ENCODE results near the gene POU6F2. TPM values are rescaled to one million over a fixed set of nuclear protein-coding genes. Genes with fewer than 3 reads are reported as not detected.
A peak's percentile ranks its signal among the peaks of the same experiment; 100 is the strongest.

POU6F2 gene
- polyA plus RNA-seq, 4 donors = 0.16 TPM; not detected in 3

DNA sequence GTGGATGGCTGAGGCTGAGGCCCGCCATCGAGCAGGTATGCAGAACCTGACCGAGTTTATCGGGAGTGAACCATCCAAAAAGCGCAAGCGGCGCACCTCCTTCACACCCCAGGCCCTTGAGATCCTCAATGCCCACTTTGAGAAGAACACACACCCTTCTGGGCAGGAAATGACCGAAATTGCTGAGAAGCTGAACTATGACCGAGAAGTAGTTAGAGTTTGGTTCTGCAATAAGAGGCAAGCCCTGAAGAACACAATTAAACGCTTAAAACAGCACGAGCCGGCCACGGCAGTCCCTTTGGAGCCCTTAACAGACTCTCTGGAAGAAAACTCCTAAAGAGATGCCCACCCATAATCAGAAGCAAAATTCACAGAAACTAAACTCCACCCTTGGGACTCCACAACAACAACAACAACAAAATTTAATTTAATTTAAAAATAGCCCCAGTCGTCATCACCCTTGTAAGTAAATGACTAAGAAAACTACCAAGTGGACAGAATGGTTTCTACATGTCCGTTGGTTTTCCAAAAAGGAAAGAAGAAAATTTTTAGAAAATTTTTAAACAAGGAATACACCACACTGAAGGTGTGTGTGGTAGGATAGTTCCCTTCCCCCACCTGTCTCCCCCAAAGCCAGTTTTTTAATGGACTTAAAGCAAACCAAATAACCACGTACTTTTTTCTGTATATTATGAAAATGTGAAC is 486.8 kb downstream of the POU6F2 start:
- Histone ChIP-seq H3K4me3 (ENCODE audit: low read depth in 1 of 3, low read length in 3 of 3) (no peak overlapping the region), H3K4me1 (ENCODE audit: control insufficient read depth in 3 of 3, insufficient read depth in 2 of 3, low read depth in 1 of 3, low read length in 2 of 3) (no peaks in the 10 kb centered on the region), H3K27ac (ENCODE audit: low read depth in 1 of 3, low read length in 2 of 3) (no peak overlapping the region), H3K36me3 (ENCODE audit: control insufficient read depth in 3 of 3, insufficient read depth in 2 of 3, low read depth in 1 of 3, low read length in 3 of 3) (no peaks in the 10 kb centered on the region), H3K9me3 (ENCODE audit: control insufficient read depth in 2 of 2, insufficient read depth in 1 of 2, low read depth in 1 of 2, low read length in 1 of 2) (no peaks in the 10 kb centered on the region), H3K27me3 (ENCODE audit: control insufficient read depth in 3 of 3, insufficient read depth in 3 of 3, low read length in 3 of 3) (peaks cover 0 to 5% (median 0%) of the 10 kb centered on the region in 3 donors)
- no peak for DNase-seq
- WGBS, 3 donors = 66 to 78% (median 71%) methylated on average over 16 of the region's 16 CpGs
- no peak for FAIRE-seq

DNA sequence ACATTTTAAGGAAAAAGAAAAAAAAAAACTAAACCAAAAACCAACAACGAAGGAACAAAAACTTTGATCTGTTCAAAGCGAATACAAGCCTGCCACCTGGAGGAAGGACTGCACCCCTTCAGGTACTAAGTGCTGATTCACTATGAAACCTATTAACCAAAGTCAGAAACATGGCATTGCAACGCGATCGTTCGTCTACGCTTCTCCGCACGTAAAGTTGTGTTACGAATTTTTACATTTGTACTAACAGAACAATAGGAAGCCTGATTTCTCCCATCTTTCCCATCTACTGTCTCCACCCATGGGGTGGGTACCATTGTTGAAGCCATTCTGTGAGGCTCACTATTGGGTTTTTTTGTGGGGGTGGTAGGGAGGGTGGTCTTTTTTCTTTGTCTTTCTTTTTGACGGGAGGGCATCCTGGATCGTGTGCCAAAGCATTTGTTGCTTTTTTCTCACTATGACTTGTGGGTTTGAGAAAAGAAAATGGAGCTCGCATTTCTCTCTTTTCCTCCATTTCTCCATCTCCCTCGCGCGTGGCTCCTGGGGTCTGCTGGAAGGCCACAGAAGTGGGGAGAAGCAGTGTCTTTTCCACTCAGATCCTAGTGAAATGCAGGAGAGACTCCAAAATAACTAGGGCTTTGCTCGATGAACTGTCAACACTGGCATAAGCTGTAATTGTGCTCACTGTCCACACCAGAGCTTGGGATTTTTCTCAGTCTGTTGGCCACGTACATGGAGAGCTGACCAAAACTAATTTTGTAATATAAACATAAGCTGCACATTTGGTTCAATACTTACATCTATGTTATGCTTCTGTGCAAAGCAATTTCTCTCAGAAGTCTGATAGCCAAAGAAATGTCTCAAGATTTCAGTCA is 487.6 kb downstream of the POU6F2 start:
- H3K27me3 ChIP-seq (ENCODE audit: control insufficient read depth in 3 of 3, insufficient read depth in 3 of 3, low read length in 3 of 3) = no peaks in the 10 kb centered on the region
- 32 to 34% (median 32%) methylated on average over 18 of the region's 18 CpGs for WGBS, 3 donors
- H3K4me3 ChIP-seq (ENCODE audit: low read depth in 1 of 3, low read length in 3 of 3) = no peak overlapping the region
- no peaks in the 10 kb centered on the region for H3K9me3 ChIP-seq (ENCODE audit: control insufficient read depth in 2 of 2, insufficient read depth in 1 of 2, low read depth in 1 of 2, low read length in 1 of 2)
- H3K36me3 ChIP-seq (ENCODE audit: control insufficient read depth in 3 of 3, insufficient read depth in 2 of 3, low read depth in 1 of 3, low read length in 3 of 3) = no peaks in the 10 kb centered on the region
- peak; percentile 64 to 67 for DNase-seq
- no peaks in the 10 kb centered on the region for H3K4me1 ChIP-seq (ENCODE audit: control insufficient read depth in 3 of 3, insufficient read depth in 2 of 3, low read depth in 1 of 3, low read length in 2 of 3)
- no peak for FAIRE-seq
- no peak overlapping the region for H3K27ac ChIP-seq (ENCODE audit: low read depth in 1 of 3, low read length in 2 of 3)

DNA sequence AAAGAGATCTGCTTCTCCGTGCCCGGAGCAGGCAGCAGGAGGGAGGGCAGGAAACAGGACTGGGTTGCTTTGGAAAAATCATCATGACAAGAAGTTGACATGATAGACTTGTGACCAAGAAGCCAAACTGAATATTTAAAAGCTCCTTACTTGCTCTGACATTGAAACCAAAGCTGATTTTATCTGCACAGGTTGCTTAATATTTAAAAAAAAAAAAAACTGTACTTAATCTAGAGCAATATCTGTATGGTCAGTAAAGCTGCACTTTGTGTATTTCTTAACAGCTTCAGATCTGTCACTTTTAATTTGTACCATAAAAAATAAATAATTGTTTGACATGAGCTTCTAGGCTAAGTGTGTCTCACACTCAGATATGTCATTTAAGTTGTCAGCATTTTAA is 490.6 kb downstream of the POU6F2 start:
- FAIRE-seq (no peak), DNase-seq (no peak)
- no peaks in the 10 kb centered on the region for H3K9me3 ChIP-seq (ENCODE audit: control insufficient read depth in 2 of 2, insufficient read depth in 1 of 2, low read depth in 1 of 2, low read length in 1 of 2)
- H3K27me3 ChIP-seq (ENCODE audit: control insufficient read depth in 3 of 3, insufficient read depth in 3 of 3, low read length in 3 of 3) = no peaks in the 10 kb centered on the region
- no peaks in the 10 kb centered on the region for H3K36me3 ChIP-seq (ENCODE audit: control insufficient read depth in 3 of 3, insufficient read depth in 2 of 3, low read depth in 1 of 3, low read length in 3 of 3)
- H3K4me1 ChIP-seq (ENCODE audit: control insufficient read depth in 3 of 3, insufficient read depth in 2 of 3, low read depth in 1 of 3, low read length in 2 of 3) = no peaks in the 10 kb centered on the region
- no peak overlapping the region for H3K4me3 ChIP-seq (ENCODE audit: low read depth in 1 of 3, low read length in 3 of 3)
- 29 to 65% (median 55%) methylated on average over 2 of the region's 2 CpGs for WGBS, 3 donors
- H3K27ac ChIP-seq (ENCODE audit: low read depth in 1 of 3, low read length in 2 of 3) = no peak overlapping the region

DNA sequence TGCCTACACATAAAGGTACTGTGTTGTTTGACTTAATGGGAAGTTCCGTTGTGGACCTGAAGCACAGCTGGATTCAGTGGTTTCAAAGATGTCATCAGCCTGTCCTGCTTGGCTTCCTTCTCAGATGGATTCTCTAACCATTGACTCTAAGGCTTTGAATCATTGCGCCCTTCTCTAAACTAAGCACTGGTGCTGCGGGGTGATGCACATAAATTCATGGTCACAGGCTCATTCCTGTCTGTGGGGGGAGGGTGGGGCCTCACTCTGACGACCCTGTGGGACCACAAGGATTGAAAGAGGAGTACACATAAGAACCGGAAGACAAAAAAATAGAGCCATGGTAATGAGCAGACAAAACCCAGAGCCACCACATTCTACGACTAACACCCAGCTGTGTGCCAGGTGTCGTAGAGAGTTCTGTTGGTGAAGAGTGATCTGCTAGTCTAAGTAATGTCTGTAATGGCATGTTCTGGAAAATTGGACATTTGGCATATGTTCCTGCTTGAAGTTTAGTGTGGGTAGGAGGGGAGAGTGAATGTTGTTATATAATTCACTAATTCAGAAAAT is 491.2 kb downstream of the POU6F2 start:
- no peak overlapping the region for H3K4me3 ChIP-seq (ENCODE audit: low read depth in 1 of 3, low read length in 3 of 3)
- no peak for FAIRE-seq
- no peaks in the 10 kb centered on the region for H3K9me3 ChIP-seq (ENCODE audit: control insufficient read depth in 2 of 2, insufficient read depth in 1 of 2, low read depth in 1 of 2, low read length in 1 of 2)
- no peak for DNase-seq
- no peaks in the 10 kb centered on the region for H3K27me3 ChIP-seq (ENCODE audit: control insufficient read depth in 3 of 3, insufficient read depth in 3 of 3, low read length in 3 of 3)
- no peak overlapping the region for H3K27ac ChIP-seq (ENCODE audit: low read depth in 1 of 3, low read length in 2 of 3)
- no peaks in the 10 kb centered on the region for H3K4me1 ChIP-seq (ENCODE audit: control insufficient read depth in 3 of 3, insufficient read depth in 2 of 3, low read depth in 1 of 3, low read length in 2 of 3)
- H3K36me3 ChIP-seq (ENCODE audit: control insufficient read depth in 3 of 3, insufficient read depth in 2 of 3, low read depth in 1 of 3, low read length in 3 of 3) = no peaks in the 10 kb centered on the region
- WGBS, 3 donors = 58 to 84% (median 77%) methylated on average over 7 of the region's 7 CpGs

DNA sequence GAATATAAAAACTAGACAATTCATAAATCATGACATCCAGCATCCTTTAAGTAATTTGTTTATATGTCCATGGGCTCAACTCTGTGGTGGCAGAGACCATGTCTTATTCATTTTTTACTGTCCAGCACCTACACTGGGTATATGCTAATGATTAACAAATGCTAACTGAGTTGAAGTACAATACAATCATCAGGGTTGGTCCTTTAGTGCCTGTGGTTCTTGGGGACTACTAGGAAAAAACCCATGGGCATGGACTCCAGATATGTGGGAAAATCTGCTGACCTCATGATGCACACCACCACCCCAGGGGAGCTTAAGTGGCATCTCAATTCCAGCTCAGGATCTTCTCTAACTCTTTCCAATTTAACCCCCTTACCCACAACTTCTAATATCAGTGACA is 503.2 kb downstream of the POU6F2 start:
- no peaks in the 10 kb centered on the region for H3K27me3 ChIP-seq (ENCODE audit: control insufficient read depth in 3 of 3, insufficient read depth in 3 of 3, low read length in 3 of 3)
- no peaks in the 10 kb centered on the region for H3K9me3 ChIP-seq (ENCODE audit: control insufficient read depth in 2 of 2, insufficient read depth in 1 of 2, low read depth in 1 of 2, low read length in 1 of 2)
- H3K4me1 ChIP-seq (ENCODE audit: control insufficient read depth in 3 of 3, insufficient read depth in 2 of 3, low read depth in 1 of 3, low read length in 2 of 3) = no peaks in the 10 kb centered on the region
- H3K27ac ChIP-seq (ENCODE audit: low read depth in 1 of 3, low read length in 2 of 3) = no peak overlapping the region
- FAIRE-seq (no peak), DNase-seq (no peak)
- no peaks in the 10 kb centered on the region for H3K36me3 ChIP-seq (ENCODE audit: control insufficient read depth in 3 of 3, insufficient read depth in 2 of 3, low read depth in 1 of 3, low read length in 3 of 3)
- no peak overlapping the region for H3K4me3 ChIP-seq (ENCODE audit: low read depth in 1 of 3, low read length in 3 of 3)

DNA sequence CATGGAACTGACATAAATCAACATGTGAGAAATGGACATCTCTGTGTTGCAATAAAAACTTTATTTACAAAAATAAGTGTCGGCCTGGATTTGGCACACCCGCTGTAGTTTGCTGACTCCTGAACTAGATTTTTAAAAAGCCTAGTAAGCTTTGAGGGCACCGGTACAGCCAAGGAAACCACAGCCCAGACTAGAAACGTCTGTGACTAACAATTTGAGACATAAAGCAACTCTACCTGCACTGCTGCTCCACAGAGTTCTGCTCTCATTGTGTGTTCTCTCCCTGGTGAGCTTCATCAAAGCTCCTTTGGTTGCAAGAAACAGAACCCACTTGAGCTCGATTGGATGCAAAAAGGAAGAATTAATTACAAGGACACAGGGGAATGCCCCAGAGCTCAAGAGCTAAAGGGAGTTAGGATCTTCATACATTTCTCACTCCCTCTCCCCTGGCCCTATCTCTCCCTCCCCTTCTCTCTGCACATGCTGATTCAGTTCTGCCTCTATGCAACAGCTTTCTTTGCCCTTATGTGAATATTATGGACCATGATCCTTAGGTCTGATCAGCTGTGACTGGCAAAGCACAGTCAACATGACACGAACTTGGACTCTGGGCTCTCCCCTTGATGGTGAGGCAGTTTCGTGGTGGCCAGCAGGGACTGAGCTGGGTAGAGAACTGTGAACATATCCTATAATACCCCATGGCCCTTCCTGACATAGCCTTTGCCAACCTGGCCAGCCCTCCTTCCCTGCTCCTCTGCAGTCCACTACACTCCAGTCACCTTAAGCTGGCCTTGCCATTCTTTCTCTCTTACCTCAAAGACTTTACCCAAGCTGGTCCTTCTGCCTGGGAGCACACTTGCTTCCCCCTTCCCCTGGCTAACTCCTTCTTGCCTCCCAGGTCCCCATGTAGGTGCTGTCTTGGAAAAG is 511.0 kb downstream of the POU6F2 start:
- Histone ChIP-seq H3K36me3 (ENCODE audit: control insufficient read depth in 3 of 3, insufficient read depth in 2 of 3, low read depth in 1 of 3, low read length in 3 of 3) (no peaks in the 10 kb centered on the region), H3K27me3 (ENCODE audit: control insufficient read depth in 3 of 3, insufficient read depth in 3 of 3, low read length in 3 of 3) (peaks cover 0 to 6% (median 3%) of the 10 kb centered on the region in 3 donors), H3K27ac (ENCODE audit: low read depth in 1 of 3, low read length in 2 of 3) (no peak overlapping the region), H3K4me1 (ENCODE audit: control insufficient read depth in 3 of 3, insufficient read depth in 2 of 3, low read depth in 1 of 3, low read length in 2 of 3) (no peaks in the 10 kb centered on the region), H3K4me3 (ENCODE audit: low read depth in 1 of 3, low read length in 3 of 3) (no peak overlapping the region), H3K9me3 (ENCODE audit: control insufficient read depth in 2 of 2, insufficient read depth in 1 of 2, low read depth in 1 of 2, low read length in 1 of 2) (no peaks in the 10 kb centered on the region)
- FAIRE-seq (no peak), DNase-seq (no peak)
- WGBS, 3 donors = 58 to 61% (median 58%) methylated on average over 7 of the region's 7 CpGs

DNA sequence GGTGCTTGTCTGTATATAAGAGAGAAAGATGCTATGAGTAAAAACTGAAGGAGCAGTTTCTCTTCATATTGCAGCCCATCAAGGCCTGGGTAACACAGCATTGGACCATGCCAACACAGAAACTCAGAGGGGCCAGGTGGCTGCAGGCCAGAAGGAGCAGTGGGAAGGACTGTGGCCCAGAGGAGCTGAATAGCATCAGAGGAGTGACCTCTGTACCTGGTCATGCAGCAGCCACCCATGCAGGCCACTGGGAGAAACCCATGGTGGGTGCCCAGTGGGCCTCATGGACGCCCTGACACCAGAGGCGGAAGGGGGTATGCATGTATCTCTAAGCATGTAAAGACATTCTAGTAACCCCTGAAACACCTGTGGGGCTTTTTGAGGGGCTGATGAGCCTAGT is 512.6 kb downstream of the POU6F2 start:
- WGBS, 3 donors = 80 to 90% (median 87%) methylated on average over 2 of the region's 2 CpGs
- Histone ChIP-seq H3K27ac (ENCODE audit: low read depth in 1 of 3, low read length in 2 of 3) (no peak overlapping the region), H3K36me3 (ENCODE audit: control insufficient read depth in 3 of 3, insufficient read depth in 2 of 3, low read depth in 1 of 3, low read length in 3 of 3) (no peaks in the 10 kb centered on the region), H3K4me3 (ENCODE audit: low read depth in 1 of 3, low read length in 3 of 3) (no peak overlapping the region), H3K9me3 (ENCODE audit: control insufficient read depth in 2 of 2, insufficient read depth in 1 of 2, low read depth in 1 of 2, low read length in 1 of 2) (no peaks in the 10 kb centered on the region), H3K27me3 (ENCODE audit: control insufficient read depth in 3 of 3, insufficient read depth in 3 of 3, low read length in 3 of 3) (peaks cover 0 to 6% (median 3%) of the 10 kb centered on the region in 3 donors), H3K4me1 (ENCODE audit: control insufficient read depth in 3 of 3, insufficient read depth in 2 of 3, low read depth in 1 of 3, low read length in 2 of 3) (no peaks in the 10 kb centered on the region)
- FAIRE-seq = no peak
- no peak for DNase-seq

DNA sequence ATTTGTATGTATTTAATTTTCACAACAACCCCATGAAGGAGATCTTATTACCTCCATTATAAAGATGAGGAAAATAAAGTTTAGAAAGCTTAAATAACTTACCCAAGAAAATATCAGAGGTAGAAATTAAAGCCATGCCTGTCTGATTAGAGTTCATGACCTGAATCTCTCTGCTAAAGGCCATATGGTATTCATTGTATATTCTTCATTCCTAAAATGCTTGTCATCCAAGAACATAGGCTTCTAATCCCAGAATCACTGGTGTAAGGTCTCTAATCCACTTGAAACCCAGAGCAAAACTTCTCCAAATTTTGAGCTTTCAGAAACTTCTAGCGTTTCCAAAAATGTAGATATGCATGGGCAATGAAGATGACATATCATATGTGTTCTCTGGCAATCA is 516.2 kb downstream of the POU6F2 start:
- Histone ChIP-seq H3K36me3 (ENCODE audit: control insufficient read depth in 3 of 3, insufficient read depth in 2 of 3, low read depth in 1 of 3, low read length in 3 of 3) (no peaks in the 10 kb centered on the region), H3K27me3 (ENCODE audit: control insufficient read depth in 3 of 3, insufficient read depth in 3 of 3, low read length in 3 of 3) (peaks cover 0 to 7% (median 3%) of the 10 kb centered on the region in 3 donors), H3K27ac (ENCODE audit: low read depth in 1 of 3, low read length in 2 of 3) (no peak overlapping the region), H3K9me3 (ENCODE audit: control insufficient read depth in 2 of 2, insufficient read depth in 1 of 2, low read depth in 1 of 2, low read length in 1 of 2) (no peaks in the 10 kb centered on the region), H3K4me1 (ENCODE audit: control insufficient read depth in 3 of 3, insufficient read depth in 2 of 3, low read depth in 1 of 3, low read length in 2 of 3) (no peaks in the 10 kb centered on the region), H3K4me3 (ENCODE audit: low read depth in 1 of 3, low read length in 3 of 3) (no peak overlapping the region)
- no peak for DNase-seq
- 79 to 97% (median 89%) methylated on average over 1 of the region's 1 CpG for WGBS, 3 donors
- no peak for FAIRE-seq
